GM12878 (cell line): Measurements from ENCODE around the gene HEG1.

Source experiments
- BCL11A ChIP-seq: IDR thresholded peaks from 2 replicates; pipeline ENCODE4 v1.6.1; 2011; ENCODE audit warnings: low read depth, low read length
- CTCF ChIP-seq, 3 experiments: IDR thresholded peaks in 2 of 3; conservative IDR thresholded peaks in 1 of 3; 2 replicates each; pipeline ENCODE4 v1.5.1; 2011; ENCODE audit warnings: low read depth in 3 of 3, low read length in 3 of 3, mild to moderate bottlenecking in 3 of 3, control low read depth in 2 of 3, moderate library complexity in 2 of 3, inconsistent platforms in 1 of 3, mixed read lengths in 1 of 3; ENCODE audit not compliant: control insufficient read depth in 2 of 3, insufficient read depth in 1 of 3; ENCODE audit errors: extremely low read depth in 1 of 3
- FOXM1 ChIP-seq: IDR thresholded peaks from 2 replicates; pipeline ENCODE4 v1.6.1; 2012; ENCODE audit warnings: low read depth, mild to moderate bottlenecking, inconsistent platforms, low read length, moderate library complexity
- JUNB ChIP-seq: IDR thresholded peaks from 2 replicates; pipeline ENCODE4 v1.6.1; 2016; ENCODE audit warnings: antibody characterized with exemption, mild to moderate bottlenecking
- MEF2A ChIP-seq: IDR thresholded peaks from 2 replicates; pipeline ENCODE4 v1.6.1; 2011; ENCODE audit warnings: low read depth, mild to moderate bottlenecking, low read length, moderate library complexity; ENCODE audit not compliant: insufficient read depth
- NFYB ChIP-seq: IDR thresholded peaks from 2 replicates; pipeline ENCODE4 v1.6.1; 2011; ENCODE audit warnings: low read depth, mild to moderate bottlenecking, low read length, improper control_type of control experiment, moderate library complexity; ENCODE audit not compliant: insufficient read depth
- POLR2A ChIP-seq: IDR thresholded peaks from 2 replicates; pipeline ENCODE4 v1.6.1; 2011; ENCODE audit warnings: low read depth, mild to moderate bottlenecking, low read length
- RAD21 ChIP-seq: IDR thresholded peaks from 2 replicates; pipeline ENCODE4 v1.6.1; 2011; ENCODE audit warnings: mild to moderate bottlenecking, low read depth, low read length, moderate library complexity; ENCODE audit not compliant: insufficient read depth
- RCOR1 ChIP-seq: conservative IDR thresholded peaks from 2 replicates; pipeline ENCODE4 v1.6.1; 2012; ENCODE audit warnings: low read depth, low read length, improper control_type of control experiment
- TARDBP ChIP-seq: IDR thresholded peaks from 2 replicates; pipeline ENCODE4 v1.6.1; 2016; ENCODE audit warnings: borderline replicate concordance
- USF1 ChIP-seq: IDR thresholded peaks from 2 replicates; pipeline ENCODE4 v1.6.1; 2011; ENCODE audit warnings: borderline replicate concordance, low read depth, mild to moderate bottlenecking, moderate library complexity, mixed read lengths, low read length; ENCODE audit not compliant: insufficient read depth; ENCODE audit errors: extremely low read length

GRCh38 chr3:124962403-124962940 is 93.3 kb downstream of the HEG1 start:
- TF ChIP-seq RCOR1 (no peak), TARDBP (no peak), NFYB (no peak), CTCF (IDR thresholded peaks at IDR 0.05 in 2 of 3, conservative IDR thresholded peaks at IDR 0.05 in 1 of 3; ENCODE audit: control insufficient read depth in 2 of 3, extremely low read depth in 1 of 3, insufficient read depth in 1 of 3, low read depth in 3 of 3, low read length in 3 of 3) (no peak), BCL11A (no peak), USF1 (no peak), RAD21 (no peak), POLR2A (no peak), FOXM1 (no peak), JUNB (no peak), MEF2A (no peak)
